HUDEP-2 (cell line): Measurements from ENCODE around the gene SETD1B.
"Not testable (repeated sequence)": the region's sequence is repeated elsewhere in the genome, so short reads cannot be mapped to it uniquely, and the experiment has no call there.

Source experiments
- DNase-seq, 76 experiments: peaks; one replicate each; lab custom pipeline; 2025; ENCODE audit not compliant: unreplicated experiment in 76 of 76; lab: John Stamatoyannopoulos, UW

Gene SETD1B

DNA sequence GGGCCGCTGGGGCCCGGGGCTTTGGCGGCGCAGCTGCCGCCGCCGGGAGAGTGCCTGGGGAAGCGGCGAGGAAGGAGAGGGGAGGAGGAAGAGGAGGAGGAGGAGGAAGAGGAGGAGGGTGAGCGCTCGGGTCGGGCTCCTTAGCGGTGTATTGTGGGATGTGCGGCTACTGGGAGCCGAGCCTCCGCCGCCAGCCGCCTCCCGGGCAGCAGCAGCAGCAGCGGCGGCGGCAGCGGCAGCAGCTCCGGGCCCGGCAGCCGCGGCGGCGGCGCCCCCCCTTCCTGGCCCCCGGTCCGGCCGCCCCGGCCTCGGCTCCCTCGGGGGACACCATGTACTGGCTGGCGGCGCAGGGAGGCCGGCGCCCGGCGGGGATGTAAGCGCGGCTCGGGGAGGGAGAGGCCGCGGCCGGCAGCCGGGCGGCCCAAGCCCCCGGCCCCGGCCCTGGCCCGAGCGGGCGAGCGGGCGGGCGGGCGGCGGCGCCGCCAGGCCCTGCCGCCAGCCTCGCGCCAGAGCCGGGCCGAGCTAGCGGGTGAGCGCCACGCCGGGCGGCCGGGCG lies at the start of gene SETD1B:
SETD1B (plus strand) TSS at position 149 of the 556 bp plus-strand sequence. CDS start 729 bp downstream, outside the sequence.
- DNase-seq = peak in 65 of 76 experiments; percentile 10 to 75 (median 45)

DNA sequence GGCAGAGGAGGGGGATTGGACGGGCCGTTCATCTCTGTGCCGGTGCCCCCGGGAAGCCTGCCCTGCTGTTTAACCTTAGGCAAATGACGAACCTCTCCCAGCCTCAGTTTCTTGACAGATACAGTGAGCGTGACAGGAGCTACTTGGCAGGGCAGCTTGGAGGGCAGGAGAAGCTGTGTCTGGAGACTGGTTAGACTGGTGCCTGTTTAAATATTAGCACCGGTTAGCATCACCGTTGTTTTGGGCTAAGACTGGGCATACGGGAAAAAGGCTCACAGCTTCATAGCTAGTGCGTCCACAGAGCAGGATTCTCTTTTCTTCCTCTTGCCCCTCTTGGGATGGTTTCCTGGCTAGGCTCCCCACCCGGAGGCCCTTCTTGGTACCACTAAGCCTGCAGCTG lies 49.0 kb upstream of the SETD1B start:
- DNase-seq = no peak

DNA sequence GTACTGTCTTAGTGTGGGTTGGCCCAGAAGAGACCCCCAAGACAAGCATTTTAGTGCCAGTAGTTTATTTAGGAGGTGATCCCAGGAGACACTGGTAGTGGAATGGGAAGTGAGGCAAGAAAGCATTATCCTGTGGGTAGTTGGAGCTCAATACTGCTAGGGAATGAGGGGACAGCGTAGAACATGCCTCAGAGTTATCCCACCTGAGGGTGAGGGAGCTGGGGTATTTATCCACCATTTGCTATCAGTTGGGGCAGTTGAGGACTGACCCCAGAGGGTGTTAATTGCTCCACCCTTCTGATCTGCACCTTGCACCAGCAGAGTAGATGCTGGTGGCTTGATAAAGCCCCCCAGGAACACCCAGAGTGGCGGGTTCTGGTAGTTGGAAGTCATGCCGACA lies 48.2 kb upstream of the SETD1B start:
- DNase-seq = no peak

DNA sequence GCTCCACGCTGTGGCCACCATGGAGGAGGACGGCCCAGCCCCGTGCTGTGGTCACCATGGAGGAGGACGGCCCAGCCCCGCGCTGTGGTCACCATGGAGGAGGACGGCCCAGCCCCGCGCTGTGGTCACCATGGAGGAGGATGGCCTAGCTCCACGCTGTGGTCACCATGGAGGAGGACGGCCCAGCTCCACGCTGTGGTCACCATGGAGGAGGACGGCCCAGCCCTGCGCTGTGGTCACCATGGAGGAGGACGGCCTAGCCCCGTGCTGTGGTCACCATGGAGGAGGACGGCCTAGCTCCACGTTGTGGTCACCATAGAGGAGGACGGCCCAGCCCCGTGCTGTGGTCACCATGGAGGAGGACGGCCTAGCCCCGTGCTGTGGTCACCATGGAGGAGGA lies 45.3 kb upstream of the SETD1B start:
- not testable (repeated sequence) for DNase-seq

DNA sequence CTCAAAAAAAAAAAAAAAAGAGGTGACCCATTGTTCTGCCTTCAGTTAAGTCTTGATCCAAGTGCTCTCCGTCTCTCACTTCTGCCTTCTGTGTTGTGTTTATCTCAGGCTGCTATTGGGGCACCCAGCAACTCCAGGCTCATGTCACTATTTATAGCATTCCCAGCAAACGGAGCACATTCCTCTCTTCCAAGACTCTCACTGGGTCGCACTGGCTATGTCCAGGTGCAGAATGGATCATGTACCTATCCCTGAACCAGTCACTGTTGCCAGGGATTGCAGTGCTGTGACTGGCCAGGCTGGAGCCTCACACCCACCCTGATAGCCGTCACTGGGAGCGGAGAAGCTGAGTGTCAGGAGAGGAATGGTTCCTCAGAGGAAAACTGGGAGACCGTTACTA lies 41.5 kb upstream of the SETD1B start:
- no peak for DNase-seq

DNA sequence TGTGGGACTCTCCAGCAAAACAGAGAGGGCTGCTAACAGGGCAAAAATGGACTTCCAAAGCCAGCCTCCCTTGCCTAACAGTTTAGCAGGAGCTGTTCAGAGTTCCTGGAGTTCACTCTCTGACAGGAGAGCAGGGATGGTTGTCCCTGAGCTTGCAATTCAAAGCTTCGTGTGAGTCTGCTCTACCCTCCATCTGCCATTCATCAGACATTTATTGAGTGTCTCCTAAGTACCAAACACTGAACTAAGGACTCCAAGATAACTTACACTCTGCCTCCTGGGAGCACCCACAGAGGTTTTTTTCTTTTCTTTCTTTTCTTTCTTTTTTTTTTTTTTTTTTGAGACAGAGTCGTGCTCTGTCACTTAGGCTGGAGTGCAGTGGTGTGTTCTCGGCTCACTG lies 39.0 kb upstream of the SETD1B start:
- DNase-seq = no peak

DNA sequence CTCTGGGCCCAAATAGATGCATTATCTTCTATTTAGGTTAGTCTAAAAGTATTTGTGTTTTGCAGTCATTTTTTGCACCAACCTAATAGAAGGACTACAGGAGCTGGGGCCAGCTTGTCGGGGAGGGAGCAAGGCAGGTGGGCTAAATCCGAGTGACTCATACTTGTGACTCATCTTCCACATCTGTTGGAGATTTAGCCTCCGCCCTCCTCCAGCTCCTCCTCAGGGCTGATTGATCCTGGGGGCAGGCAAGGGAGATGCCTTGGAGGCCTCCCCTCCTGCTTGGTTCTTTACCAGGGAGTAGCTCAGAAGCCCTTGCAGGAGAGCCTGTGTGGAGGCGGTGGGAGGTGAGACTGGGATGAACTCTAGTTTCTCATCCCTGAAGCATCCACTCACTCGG lies 38.2 kb upstream of the SETD1B start:
- peak in 6 of 76 experiments; percentile 4 to 35 (median 16) for DNase-seq

DNA sequence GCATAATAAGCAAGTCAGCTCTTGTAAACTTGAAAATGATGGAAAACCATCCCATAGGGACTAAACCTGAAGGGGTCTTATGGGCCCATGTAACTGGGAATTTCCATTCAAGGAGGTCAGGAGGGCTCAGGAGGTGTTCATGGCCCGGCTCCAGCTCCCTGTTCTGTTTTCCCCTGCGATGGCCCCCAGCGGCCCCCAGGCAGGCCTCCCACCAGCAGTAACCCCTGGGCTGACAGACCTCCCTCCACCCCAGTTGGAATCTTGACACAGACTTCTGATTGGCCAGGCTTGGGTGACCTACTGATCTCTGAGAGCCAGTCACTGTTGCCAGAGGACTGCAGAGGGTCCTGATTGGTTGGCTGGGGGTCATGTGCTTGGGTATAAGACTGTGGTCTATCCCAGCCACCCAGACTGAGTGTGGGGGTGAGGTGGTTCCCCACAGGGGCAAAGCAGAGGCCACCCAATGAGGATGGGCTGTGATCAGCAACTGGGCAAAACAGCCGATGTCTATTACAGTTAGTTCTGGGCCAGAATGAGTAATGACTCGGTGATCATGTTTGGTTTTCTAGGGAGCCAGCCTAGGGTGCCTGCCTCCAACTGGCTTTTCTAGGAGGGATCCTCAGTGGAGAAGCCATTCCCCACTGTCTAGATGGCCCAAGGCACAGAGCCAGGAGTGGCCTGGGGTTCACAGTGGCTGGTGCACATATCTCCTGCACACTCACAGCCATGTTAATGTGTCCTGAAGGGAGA lies 37.3 kb upstream of the SETD1B start:
- no peak for DNase-seq

DNA sequence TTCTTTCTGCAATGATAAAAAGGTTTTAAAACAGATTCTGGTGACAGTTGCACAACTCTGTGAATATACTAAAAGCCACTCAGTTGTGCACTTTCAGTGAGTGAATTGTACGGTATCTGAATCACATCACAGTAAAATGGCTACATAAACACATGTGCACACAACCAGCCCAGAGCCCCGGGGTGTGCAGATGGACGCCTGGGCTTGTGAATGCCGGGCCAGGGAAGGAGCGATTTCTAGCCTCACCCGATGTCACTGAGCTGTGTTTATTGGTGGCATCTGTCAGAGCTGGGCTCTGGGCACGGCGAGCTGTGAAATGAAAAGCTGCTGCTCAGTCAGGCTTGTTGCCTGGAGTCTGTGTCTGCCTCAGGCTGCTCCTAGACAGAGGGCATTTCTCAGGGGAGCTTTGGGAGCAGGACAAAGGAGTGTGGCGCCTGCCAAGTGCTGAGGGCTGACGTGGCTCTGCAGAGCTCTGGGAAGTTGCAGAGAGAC lies 36.2 kb upstream of the SETD1B start:
- no peak for DNase-seq

DNA sequence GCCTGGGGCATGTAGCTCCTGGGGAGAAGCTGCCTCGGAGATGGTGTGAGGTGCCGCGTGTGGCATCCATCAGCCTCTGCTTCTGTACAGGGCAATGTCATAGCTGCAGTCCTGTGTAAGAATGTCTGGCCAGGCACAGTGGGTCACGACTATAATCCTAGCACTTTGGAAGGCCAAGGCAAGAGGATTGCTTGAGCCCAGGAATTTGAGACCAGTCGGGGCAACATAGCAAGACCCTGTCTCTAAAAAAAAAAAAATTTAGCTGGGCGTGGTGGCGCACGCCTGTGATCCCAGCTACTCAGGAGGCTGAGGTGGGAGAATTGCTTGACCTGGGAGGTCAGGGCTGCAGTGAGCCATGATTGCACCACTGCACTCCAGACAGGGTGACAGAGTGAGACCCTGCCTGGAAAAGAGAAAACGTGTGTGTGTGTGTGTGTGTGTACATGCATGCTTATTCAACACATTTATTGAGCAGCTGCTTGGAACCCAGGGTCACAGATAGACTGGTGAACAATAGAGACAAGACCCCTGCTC lies 34.4 kb upstream of the SETD1B start:
- no peak for DNase-seq

DNA sequence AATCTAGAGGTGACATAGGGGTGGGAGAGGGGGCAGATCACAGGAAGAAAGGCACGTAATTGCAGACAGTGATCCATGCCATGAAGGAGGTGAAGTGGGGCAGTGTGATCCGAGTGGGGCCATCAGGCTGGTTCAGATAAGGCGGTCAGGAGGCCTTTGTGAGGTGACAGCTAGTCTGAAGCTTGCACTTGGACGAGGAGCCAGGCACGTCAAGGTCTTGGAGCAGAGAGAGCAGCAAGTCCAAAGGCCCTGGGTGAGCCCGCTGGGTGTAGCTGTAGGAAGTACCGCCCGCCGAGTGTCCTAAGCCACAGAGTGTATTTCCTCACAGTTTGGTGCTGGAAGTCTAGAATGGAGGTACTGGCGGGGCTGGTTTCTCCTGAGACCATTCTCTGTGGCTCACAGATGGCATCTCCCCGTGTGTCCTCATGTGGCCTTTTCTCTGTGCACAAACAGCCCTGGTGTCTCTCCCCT lies 33.9 kb upstream of the SETD1B start:
- peak in 18 of 76 experiments; percentile 4 to 63 (median 36) for DNase-seq

DNA sequence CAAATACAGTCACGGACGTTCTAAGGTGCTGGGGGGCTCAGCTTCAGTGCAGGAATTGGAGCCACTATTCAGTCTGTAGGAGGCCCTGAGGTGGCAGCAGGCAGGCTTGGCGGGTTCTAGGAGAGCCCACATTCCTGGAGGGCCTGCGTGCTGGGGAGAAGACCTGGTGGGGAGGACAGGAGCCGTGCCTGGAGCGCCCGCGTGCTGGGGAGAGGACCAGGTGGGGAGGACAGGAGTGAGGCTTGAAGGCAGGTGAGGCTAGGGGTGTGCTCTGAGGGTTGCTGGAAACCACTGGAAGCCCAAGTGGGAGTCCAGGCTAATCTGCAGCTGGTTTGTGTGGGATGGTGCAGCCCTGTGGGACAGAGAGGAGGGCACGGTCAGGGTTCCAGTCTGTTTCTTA lies 33.4 kb upstream of the SETD1B start:
- no peak for DNase-seq

DNA sequence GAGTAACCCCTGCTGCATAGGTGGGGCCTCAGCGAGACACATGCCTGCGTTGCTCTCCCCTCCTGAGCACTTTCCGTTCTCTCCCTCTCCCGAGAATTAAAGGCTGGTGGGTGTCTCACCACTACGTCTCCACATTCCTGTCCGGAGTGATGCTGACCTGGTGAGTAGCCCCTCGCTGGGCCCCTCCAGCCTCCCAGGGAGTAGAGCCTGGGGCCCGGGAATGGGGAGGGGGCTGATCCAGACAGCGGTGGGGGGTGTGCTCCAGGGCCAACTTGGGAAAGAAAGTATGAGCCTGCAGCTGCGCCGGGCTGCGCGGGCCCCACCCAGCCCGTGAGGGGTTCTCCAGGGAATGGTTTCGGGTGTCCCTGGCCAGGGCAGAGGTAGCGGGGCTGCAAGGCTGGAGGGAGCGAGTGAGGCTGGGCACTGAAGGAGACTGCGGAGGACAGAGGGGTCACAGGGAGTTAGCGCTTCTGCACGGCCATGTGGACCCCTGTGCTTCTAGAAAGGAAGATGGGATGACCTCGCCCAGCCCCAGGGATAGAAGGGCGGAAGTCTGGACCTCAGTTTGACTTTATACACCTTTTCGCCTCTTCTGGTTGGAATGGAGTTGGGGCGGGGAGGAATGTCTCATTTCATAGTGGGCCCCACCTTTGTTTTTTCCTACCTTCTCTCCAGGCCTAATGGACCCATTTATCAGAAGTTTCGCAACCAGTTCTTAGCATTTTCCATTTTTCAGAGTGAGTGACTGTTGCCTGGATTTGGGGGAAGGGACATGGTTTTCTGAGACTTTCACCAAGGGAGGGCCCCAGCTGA lies 32.8 kb upstream of the SETD1B start:
- DNase-seq = no peak

DNA sequence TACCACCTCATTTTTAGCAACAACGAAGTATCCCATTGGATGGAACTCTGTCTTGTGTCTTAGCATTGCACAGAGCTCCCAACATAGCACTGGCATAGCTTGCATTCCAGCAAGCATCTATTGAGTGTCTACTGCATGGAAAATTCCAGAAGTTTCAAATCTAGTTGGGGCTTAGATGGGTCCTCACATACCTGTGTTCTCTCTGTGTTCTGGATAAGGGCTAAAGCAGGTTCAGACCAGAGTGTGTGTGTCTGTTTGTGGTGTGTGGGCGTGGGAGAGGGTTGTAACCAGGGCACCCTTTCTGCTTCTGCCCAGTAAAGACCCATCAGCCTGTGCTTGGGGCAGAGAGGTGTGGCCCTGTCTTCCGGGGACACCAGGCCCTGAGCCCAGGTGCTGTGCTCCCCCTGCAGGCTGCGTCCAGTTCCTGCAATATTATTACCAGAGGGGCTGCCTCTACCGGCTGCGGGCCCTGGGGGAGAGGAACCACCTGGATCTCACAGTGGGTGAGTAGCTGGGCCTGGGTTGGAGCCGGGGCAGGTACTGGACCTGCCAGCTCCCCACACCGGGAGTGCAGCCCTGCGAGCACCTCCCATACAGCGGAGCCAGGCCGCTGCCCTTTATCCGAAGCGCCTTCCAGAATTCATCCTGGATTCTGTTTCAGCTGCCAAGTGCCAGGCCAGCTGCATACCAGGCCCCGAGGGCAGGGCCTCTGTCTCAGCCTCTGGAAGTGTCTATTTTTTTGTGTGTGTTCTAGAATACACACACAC lies 30.6 kb upstream of the SETD1B start:
- peak in 72 of 76 experiments; percentile 18 to 85 (median 71) for DNase-seq

DNA sequence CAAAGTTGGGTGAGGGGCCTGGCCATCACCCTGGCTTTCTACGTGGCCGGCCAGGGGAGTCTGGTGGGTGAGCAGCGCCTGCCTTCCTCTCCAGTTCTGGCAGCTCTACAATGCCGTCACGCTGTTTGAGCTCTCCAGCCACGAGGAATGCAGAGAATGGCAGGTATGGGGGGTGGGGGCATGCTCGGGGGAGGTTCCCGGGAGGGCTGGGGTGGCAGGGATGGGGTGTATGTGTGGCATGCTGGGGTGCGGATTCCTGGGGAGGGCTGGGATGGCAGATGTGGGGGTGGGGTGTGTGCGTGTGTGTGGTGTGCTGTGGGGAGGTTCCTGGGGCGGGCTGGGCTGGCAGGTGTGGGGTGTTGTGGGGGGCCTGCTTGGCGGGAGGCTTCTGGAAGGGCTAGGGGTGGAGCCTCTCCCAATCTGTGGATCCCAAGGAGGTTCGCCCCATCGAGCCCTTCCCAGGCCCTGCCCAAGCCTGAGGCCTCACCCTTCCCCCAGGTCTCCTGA lies 28.8 kb upstream of the SETD1B start:
- no peak for DNase-seq

DNA sequence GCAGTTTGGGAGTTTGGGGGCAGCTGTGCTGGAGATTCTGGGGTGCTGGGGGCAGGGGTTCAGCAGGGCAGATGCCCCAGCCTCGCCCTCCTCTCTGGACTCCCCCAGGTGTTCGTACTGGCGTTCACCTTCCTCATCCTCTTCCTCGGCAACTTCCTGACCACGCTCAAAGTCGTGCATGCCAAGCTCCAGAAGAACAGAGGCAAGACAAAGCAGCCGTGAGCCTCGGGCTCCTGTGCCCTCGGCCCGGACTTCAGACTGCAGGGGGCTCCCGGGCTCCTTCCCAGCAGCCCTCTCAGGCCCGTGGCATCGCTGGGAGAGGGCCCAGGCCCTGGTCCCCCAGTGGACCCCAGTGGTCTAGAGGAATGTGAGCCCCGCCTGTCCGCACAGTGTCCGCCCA lies 28.3 kb upstream of the SETD1B start:
- DNase-seq = no peak

DNA sequence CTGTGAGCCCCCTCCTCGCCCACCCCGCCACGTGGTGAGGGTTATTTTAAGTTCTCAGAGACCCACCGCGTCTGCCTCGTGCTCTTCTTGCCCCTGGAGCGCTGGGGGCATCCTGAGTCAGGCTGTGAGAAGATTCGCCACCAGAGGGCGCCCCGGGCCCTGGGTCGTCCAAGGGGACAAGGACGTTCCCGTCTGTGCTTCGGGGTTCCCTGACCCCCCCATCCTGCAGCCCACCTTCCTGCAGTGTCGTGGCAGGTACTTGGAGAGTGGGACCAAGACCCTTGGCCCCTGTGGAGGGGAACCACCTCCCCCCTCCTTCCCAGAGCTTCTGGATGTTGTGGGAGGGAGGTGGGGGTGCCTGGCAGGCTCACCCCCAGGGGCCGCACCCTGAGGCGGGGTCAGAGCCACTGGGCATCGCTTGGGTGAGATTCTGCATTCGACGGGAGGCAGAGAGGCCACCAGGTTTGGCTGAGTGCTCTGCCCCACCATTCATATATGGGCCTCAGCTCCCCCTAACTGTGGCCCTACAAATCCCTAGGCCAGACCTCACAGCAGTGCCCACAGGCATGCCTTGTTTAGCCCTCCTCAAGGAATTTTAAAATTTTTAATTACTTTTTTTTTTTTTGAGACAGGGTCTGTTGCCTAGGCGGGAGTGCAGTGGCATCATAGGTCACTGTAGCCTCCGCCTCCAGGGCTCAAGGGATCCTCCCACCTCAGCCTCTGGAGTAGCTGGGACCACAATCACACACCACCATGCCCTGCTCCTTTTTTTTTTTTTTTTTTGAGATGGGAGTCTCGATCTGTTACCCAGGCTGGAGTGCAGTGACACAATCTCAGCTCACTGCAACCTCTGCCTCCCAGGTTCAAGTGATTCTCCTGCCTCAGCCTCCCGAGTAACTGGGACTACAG lies 27.4 kb upstream of the SETD1B start:
- peak in 67 of 76 experiments; percentile 2 to 85 (median 63) for DNase-seq

DNA sequence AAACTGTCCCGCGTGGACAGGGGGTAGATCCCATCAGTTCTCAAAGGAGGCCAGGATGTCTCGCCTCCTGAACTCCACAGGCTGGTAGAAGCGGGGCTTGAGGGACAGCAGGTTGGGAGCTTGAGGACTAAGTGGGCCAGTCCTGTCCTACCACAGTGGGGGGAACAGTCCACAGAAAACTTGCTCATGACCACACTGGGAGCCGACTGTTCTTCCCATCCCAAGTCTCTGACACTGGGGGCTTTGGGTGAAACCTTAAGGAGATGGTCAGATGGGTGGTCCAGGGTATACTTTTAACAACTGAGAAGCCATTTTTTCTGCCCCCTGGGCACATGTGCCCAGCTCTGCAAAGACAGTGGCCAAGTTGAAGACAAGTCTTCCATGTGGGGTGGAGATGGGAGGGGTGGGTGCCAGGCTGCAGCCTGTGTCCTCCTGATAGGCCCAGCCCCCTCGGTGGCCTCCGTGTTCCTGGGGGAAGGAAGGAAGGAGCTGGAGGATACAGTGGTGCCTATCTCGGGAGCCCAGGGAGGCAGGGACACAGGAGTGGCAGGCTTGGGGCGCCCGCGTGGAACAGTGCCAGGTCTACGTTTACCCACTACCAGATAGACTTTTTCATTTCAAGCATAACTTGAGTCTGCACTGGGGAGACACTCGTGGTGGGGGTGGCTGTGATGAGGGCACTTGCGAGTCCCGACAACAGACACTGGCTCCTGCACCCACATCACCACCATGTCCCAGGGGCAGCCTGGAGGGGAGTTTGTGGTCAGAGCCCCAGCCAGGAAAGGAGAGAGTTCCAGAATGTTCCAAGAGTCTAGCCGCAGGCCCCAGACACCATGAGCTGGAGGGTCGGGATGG lies 25.0 kb upstream of the SETD1B start:
- DNase-seq = peak in 52 of 76 experiments; percentile 8 to 69 (median 44)
